Mesothelial cell of epicardium (in vitro differentiated cells): ENCODE data around the gene COL23A1. TPM values are rescaled to one million over a fixed set of nuclear protein-coding genes. Genes with fewer than 3 reads are reported as not detected.

Source experiments
- DNase-seq, 2 experiments: peaks; one replicate each; pipeline ENCODE4 v3.0.0; 2021; ENCODE audit warnings: low spot score in 2 of 2; ENCODE audit not compliant: unreplicated experiment in 2 of 2
- H3K27ac Mint-ChIP-seq: 2 replicates; pipeline ENCODE4 v1.8.0; 2021; ENCODE audit warnings: mixed read lengths
- H3K27me3 Mint-ChIP-seq: 2 replicates; pipeline ENCODE4 v1.8.0; 2021; ENCODE audit warnings: low read depth, mixed read lengths
- H3K36me3 Mint-ChIP-seq: 2 replicates; pipeline ENCODE4 v1.8.0; 2021; ENCODE audit warnings: mixed read lengths
- H3K4me1 Mint-ChIP-seq: 2 replicates; pipeline ENCODE4 v1.8.0; 2021; ENCODE audit warnings: mixed read lengths
- H3K4me3 Mint-ChIP-seq: 2 replicates; pipeline ENCODE4 v1.8.0; 2021; ENCODE audit warnings: mild to moderate bottlenecking, moderate library complexity, mixed read lengths
- H3K9me3 Mint-ChIP-seq: 2 replicates; pipeline ENCODE4 v1.8.0; 2021; ENCODE audit warnings: mixed read lengths
- total RNA-seq: library from RNA; stranded (reverse); gene quantifications from 3 replicates; pipeline ENCODE4 v1.2.1, GENCODE V29; 2021
- TF ChIP-seq, protein P1 (sequence below): fragments of 200-600 bp; sonication (generic); IDR thresholded peaks from one replicate; pipeline ENCODE4 v1.5.0; 2021; ENCODE audit warnings: antibody characterized with exemption; ENCODE audit not compliant: unreplicated experiment

The COL23A1 gene
- total RNA-seq, 1 donor from 2014 or later: 13.6 TPM

GRCh38 chr5:178627259-178627598 is 37.0 kb upstream of the COL23A1 start:
- peaks cover 4% of the 10 kb centered on the region for H3K36me3 Mint-ChIP-seq
- TF ChIP-seq, protein P1, sequence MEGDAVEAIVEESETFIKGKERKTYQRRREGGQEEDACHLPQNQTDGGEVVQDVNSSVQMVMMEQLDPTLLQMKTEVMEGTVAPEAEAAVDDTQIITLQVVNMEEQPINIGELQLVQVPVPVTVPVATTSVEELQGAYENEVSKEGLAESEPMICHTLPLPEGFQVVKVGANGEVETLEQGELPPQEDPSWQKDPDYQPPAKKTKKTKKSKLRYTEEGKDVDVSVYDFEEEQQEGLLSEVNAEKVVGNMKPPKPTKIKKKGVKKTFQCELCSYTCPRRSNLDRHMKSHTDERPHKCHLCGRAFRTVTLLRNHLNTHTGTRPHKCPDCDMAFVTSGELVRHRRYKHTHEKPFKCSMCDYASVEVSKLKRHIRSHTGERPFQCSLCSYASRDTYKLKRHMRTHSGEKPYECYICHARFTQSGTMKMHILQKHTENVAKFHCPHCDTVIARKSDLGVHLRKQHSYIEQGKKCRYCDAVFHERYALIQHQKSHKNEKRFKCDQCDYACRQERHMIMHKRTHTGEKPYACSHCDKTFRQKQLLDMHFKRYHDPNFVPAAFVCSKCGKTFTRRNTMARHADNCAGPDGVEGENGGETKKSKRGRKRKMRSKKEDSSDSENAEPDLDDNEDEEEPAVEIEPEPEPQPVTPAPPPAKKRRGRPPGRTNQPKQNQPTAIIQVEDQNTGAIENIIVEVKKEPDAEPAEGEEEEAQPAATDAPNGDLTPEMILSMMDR: no peak
- peaks cover 40% of the 10 kb centered on the region for H3K4me1 Mint-ChIP-seq
- no peaks in the 10 kb centered on the region for H3K9me3 Mint-ChIP-seq
- H3K27me3 Mint-ChIP-seq: no peaks in the 10 kb centered on the region
- H3K4me3 Mint-ChIP-seq: peak overlapping the region; percentile 100
- peak overlapping the region; percentile 82 for H3K27ac Mint-ChIP-seq
- no peak for DNase-seq

- Mint-ChIP-seq H3K4me1 (peaks cover 37% of the 10 kb centered on the region), H3K27ac (peak within 1 kb of the TSS; percentile 100), H3K4me3 (peak within 1 kb of the TSS; percentile 100), H3K36me3 (peaks cover 6% of the 10 kb centered on the region), H3K27me3 (no peaks in the 10 kb centered on the region), H3K9me3 (no peaks in the 10 kb centered on the region)
- DNase-seq: peak; percentile 91 to 96
- TF ChIP-seq, protein P1: no peak
Observed at GRCh38 chr5:178626484-178627258, 36.5 kb upstream of the COL23A1 start, which contains the start of gene CLK4. CLK4 (minus strand) TSS chr5:178627050; CDS start chr5:178623416, 3,634 bp downstream.

DNA sequence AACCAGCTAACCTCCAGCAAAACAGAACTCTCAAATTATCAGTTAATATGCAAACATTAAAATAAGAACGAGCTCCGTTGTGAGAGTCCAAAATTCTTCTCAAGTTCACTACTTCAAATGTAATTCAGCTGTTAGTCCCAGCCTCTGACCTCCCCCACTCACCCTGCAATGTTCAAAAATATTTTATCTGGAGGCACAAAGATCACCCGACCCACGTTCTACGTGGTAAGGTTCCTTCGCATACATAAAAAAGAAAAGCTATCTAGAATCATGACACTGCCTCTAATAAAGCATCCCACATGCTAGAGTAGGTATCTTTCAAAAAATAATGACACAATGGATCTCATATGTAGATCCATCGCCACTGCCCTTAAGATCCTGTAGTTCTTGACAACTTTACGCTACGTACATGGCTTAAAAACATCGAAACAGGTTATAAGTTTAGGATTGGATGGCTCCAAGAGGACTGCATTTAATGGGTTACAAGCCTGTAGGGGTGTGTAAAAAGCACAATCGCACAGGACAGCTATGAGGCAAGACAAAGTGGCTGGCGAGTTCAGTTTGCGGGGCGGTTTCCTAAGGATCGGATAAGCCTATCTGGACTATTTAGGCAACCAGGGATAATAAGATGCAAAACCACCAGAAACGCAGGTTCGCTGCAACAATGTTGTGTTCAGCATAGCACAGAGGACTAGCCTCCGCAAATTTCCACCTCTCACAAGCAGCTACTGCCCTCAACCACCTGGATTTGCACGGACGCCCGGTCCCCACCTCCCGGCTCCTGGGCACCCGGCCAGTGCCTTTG is 35.7 kb upstream of the COL23A1 start:
- TF ChIP-seq, protein P1: no peak
- peak overlapping the region; percentile 100 for H3K4me3 Mint-ChIP-seq

DNA sequence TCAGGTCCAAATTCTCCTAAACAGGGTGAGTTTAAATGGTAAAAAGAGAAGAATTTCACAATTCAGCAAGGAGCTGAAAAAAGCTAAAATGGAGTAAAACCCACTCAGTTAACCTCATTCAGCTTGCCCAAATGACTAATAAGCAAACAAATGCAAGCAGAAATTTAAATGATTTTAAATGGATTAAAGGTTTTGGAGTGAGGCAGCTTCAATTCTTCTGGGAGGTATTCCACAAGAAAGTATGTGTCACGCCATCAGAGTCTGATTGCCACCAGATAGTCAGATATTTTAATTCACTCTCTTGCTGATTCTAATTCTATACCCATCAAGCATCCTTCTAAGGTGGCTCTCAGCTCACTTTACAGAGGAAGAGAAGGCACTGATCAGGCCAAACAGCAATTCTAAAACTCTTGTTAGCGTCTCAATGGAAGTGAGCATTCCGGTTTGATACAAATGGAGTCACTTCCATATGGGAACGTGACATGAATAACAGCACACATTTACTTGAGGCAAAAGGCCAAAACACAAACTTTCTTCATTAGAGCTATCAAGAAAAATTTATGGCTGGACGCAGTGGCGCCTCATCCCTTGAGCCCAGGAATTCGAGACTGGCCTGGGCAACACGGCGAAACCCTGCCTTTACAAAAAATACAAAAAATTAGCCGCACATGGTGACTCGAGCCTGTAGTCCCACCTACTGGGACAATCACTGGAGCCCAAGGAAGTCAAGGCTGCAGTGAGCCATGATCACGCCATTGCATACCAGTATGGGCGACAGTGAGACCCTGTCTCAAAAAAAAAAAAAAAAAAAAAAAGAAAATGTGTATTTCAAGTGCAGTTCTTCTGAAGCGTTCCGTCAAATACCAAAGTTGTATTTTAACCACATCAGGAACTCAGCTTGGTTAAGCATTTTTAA is 34.7 kb upstream of the COL23A1 start:
- H3K4me3 Mint-ChIP-seq: peak overlapping the region; percentile 100
- no peaks in the 10 kb centered on the region for H3K27me3 Mint-ChIP-seq
- H3K27ac Mint-ChIP-seq: peak overlapping the region; percentile 100
- no peak for DNase-seq
- H3K4me1 Mint-ChIP-seq: peaks cover 24% of the 10 kb centered on the region
- TF ChIP-seq, protein P1: no peak
- H3K9me3 Mint-ChIP-seq: no peaks in the 10 kb centered on the region
- H3K36me3 Mint-ChIP-seq: peaks cover 14% of the 10 kb centered on the region

More for the DNA sequence above, 35.7 kb upstream of the COL23A1 start:
- H3K27me3 Mint-ChIP-seq: no peaks in the 10 kb centered on the region
- no peak for DNase-seq
- peak overlapping the region; percentile 100 for H3K27ac Mint-ChIP-seq
- peaks cover 8% of the 10 kb centered on the region for H3K36me3 Mint-ChIP-seq
- H3K9me3 Mint-ChIP-seq: no peaks in the 10 kb centered on the region
- H3K4me1 Mint-ChIP-seq: peaks cover 32% of the 10 kb centered on the region

DNA sequence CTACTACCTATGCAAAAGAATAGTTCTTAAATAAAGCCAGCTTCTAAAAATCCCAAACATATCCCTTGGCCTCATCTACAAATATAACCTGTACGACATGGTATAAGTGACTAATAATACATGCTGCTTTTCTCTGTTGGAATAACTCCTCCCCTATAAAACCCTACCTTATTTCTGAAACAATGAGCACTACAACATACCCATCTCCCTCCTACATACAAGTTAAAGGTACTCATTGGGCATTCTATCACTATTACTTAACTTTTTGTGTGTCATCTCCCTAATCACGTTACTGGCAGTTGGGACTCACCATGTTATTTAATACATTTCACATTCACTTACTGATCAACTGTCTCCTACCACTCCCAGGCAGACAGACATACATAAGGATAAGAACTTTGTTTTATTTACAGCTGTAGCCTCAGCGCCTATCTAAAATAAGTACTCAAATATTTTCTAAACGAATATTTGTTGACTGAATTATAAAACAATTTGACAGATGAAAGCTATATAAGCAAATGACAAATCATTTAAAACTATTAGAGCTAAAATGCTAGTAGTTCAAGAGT is 32.6 kb upstream of the COL23A1 start:
- Mint-ChIP-seq H3K4me1 (peaks cover 21% of the 10 kb centered on the region), H3K27me3 (no peaks in the 10 kb centered on the region), H3K9me3 (no peaks in the 10 kb centered on the region), H3K36me3 (peaks cover 20% of the 10 kb centered on the region), H3K27ac (no peak overlapping the region), H3K4me3 (no peak overlapping the region)
- no peak for DNase-seq
- TF ChIP-seq, protein P1: no peak
